Liver (tissue), 2 donors: Measurements from ENCODE around the gene COQ8A.

ENCODE experiments used
- TF ChIP-seq, protein P1 (sequence below): fragments of 150-350 bp; IDR thresholded peaks from 2 replicates; pipeline ENCODE4 v1.5.1; 2017; ENCODE audit warnings: improper control_type of control experiment, low read depth, low read length; ENCODE audit not compliant: missing input control
- TF ChIP-seq, protein P2 (sequence below): IDR thresholded peaks from 2 replicates; pipeline ENCODE4 v1.6.1; 2016; ENCODE audit warnings: antibody characterized with exemption
- donor health status: healthy.

DNA sequence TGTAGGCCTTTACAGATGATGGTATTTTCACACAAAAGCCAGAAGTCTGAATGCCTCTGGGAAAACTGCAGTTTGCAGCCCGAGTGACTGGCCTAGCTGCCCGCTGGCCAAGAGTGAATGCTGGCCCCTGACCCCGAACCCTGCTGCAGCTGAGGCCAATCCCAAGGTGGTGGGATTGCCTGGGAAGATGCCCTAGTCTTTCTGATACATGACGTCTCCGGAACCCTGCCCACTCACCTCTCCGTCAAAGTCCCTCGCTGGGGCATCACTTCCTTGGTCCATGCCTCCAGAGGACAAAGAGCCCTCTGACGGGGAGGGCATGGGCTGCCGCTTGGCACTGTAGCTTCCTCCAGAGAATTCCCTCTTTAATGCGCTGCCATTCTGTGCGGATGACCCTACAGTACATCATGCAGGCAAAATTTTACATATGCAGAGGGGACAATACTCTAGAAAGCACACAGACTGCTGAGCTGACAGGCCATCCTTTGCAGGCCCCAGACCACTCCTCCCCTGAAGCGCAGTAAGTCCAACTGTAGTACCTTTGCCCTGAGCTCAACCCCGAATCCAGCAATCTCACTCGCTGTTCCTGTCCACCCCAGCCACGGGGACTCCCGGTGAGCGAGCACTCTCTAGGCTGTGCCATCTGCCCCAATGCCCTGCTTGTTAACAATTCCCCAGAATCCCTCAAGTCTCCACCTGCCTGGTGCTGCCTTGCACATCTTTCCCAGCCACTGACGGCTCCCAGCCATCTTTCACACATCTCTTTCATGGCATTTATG is 54.7 kb downstream of the COQ8A start:
- TF ChIP-seq, protein P1, sequence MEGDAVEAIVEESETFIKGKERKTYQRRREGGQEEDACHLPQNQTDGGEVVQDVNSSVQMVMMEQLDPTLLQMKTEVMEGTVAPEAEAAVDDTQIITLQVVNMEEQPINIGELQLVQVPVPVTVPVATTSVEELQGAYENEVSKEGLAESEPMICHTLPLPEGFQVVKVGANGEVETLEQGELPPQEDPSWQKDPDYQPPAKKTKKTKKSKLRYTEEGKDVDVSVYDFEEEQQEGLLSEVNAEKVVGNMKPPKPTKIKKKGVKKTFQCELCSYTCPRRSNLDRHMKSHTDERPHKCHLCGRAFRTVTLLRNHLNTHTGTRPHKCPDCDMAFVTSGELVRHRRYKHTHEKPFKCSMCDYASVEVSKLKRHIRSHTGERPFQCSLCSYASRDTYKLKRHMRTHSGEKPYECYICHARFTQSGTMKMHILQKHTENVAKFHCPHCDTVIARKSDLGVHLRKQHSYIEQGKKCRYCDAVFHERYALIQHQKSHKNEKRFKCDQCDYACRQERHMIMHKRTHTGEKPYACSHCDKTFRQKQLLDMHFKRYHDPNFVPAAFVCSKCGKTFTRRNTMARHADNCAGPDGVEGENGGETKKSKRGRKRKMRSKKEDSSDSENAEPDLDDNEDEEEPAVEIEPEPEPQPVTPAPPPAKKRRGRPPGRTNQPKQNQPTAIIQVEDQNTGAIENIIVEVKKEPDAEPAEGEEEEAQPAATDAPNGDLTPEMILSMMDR: no peak
- TF ChIP-seq, protein P2, sequence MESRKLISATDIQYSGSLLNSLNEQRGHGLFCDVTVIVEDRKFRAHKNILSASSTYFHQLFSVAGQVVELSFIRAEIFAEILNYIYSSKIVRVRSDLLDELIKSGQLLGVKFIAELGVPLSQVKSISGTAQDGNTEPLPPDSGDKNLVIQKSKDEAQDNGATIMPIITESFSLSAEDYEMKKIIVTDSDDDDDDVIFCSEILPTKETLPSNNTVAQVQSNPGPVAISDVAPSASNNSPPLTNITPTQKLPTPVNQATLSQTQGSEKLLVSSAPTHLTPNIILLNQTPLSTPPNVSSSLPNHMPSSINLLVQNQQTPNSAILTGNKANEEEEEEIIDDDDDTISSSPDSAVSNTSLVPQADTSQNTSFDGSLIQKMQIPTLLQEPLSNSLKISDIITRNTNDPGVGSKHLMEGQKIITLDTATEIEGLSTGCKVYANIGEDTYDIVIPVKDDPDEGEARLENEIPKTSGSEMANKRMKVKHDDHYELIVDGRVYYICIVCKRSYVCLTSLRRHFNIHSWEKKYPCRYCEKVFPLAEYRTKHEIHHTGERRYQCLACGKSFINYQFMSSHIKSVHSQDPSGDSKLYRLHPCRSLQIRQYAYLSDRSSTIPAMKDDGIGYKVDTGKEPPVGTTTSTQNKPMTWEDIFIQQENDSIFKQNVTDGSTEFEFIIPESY: no peak
